Astrocyte (in vitro differentiated cells and primary cell): ENCODE measurements around the gene EIF4EBP2. TPM values are rescaled to one million over a fixed set of nuclear protein-coding genes. Genes with fewer than 3 reads are reported as not detected.

Experiments used
- DNase-seq: peaks from one replicate; pipeline ENCODE4 v3.0.0-alpha.2; 2010; ENCODE audit warnings: low read depth
- FAIRE-seq: peaks from 2 replicates; lab custom pipeline; 2011; peaks lifted over from hg19 to GRCh38; lab: Jason Lieb, UNC
- H2AFZ ChIP-seq: 2 replicates; pipeline ENCODE4 v1.6.0; 2012; ENCODE audit warnings: low read depth, low read length, inconsistent platforms
- H3K27ac ChIP-seq: 2 replicates; pipeline ENCODE4 v1.5.1; 2011; ENCODE audit warnings: low read depth, low read length, inconsistent platforms
- H3K27me3 ChIP-seq: 2 replicates; pipeline ENCODE4 v1.6.0; 2011; ENCODE audit warnings: low read length, inconsistent platforms; ENCODE audit not compliant: insufficient read depth
- H3K36me3 ChIP-seq: 2 replicates; pipeline ENCODE4 v1.5.1; 2011; ENCODE audit warnings: low read length, inconsistent platforms; ENCODE audit not compliant: insufficient read depth
- H3K4me1 ChIP-seq: 2 replicates; pipeline ENCODE4 v1.5.1; 2011; ENCODE audit warnings: low read length, inconsistent platforms; ENCODE audit not compliant: insufficient read depth
- H3K4me2 ChIP-seq: 2 replicates; pipeline ENCODE4 v1.6.0; 2012; ENCODE audit warnings: low read length, inconsistent platforms
- H3K4me3 ChIP-seq: 2 replicates; pipeline ENCODE4 v1.5.1; 2011; ENCODE audit warnings: low read depth, mild to moderate bottlenecking, low read length, inconsistent platforms; ENCODE audit not compliant: insufficient read depth
- H3K79me2 ChIP-seq: 2 replicates; pipeline ENCODE4 v1.6.0; 2012; ENCODE audit warnings: mild to moderate bottlenecking, low read length, inconsistent platforms; ENCODE audit not compliant: insufficient read depth
- H3K9ac ChIP-seq: 2 replicates; pipeline ENCODE4 v1.6.0; 2012; ENCODE audit warnings: mild to moderate bottlenecking, low read length, inconsistent platforms
- H3K9me3 ChIP-seq: 2 replicates; pipeline ENCODE4 v1.5.1; 2012; ENCODE audit warnings: low read depth, mild to moderate bottlenecking, low read length, inconsistent platforms; ENCODE audit not compliant: insufficient read depth
- H4K20me1 ChIP-seq: 2 replicates; pipeline ENCODE4 v1.6.0; 2012; ENCODE audit warnings: low read length, inconsistent platforms; ENCODE audit not compliant: insufficient read depth
- H3K27ac Mint-ChIP-seq: one replicate; pipeline ENCODE4 v1.8.0; 2021; ENCODE audit warnings: mild to moderate bottlenecking, mixed read lengths; ENCODE audit not compliant: unreplicated experiment
- H3K27me3 Mint-ChIP-seq: one replicate; pipeline ENCODE4 v1.8.0; 2021; ENCODE audit warnings: low read depth, mixed read lengths; ENCODE audit not compliant: unreplicated experiment
- H3K36me3 Mint-ChIP-seq: one replicate; pipeline ENCODE4 v1.8.0; 2021; ENCODE audit warnings: low read depth, mixed read lengths; ENCODE audit not compliant: unreplicated experiment
- H3K4me1 Mint-ChIP-seq: one replicate; pipeline ENCODE4 v1.8.0; 2021; ENCODE audit warnings: low read depth, mixed read lengths; ENCODE audit not compliant: unreplicated experiment
- H3K4me3 Mint-ChIP-seq: one replicate; pipeline ENCODE4 v1.8.0; 2021; ENCODE audit warnings: mild to moderate bottlenecking, moderate library complexity, mixed read lengths; ENCODE audit not compliant: unreplicated experiment
- H3K9me3 Mint-ChIP-seq: one replicate; pipeline ENCODE4 v1.8.0; 2021; ENCODE audit warnings: mild to moderate bottlenecking, mixed read lengths; ENCODE audit not compliant: unreplicated experiment
- CTCF ChIP-seq: IDR thresholded peaks from 2 replicates; pipeline ENCODE4 v1.5.1; 2011; ENCODE audit warnings: low read depth, mild to moderate bottlenecking, inconsistent platforms, low read length, moderate library complexity; ENCODE audit not compliant: insufficient read depth
- EZH2 ChIP-seq: IDR thresholded peaks from 2 replicates; pipeline ENCODE4 v1.6.1; 2012; ENCODE audit warnings: mild to moderate bottlenecking, low read length, inconsistent platforms; ENCODE audit not compliant: insufficient read depth
- total RNA-seq: library from RNA; stranded (reverse); gene quantifications from 2 replicates; pipeline ENCODE4 v1.2.1, GENCODE V29; 2021

Gene EIF4EBP2
- total RNA-seq, 1 donor from 2014 or later, result 74.0 TPM

- no peaks in the 10 kb centered on the region for H3K4me1 Mint-ChIP-seq
- no peaks in the 10 kb centered on the region for H3K36me3 ChIP-seq
- H4K20me1 ChIP-seq, result peaks cover 4% of the 10 kb centered on the region
- no peaks in the 10 kb centered on the region for H3K79me2 ChIP-seq
- H2AFZ ChIP-seq, result no peak overlapping the region
- TF ChIP-seq EZH2 (no peak), CTCF (no peak)
- no peak overlapping the region for H3K4me3 ChIP-seq
- no peak overlapping the region for H3K27ac ChIP-seq
- FAIRE-seq, result no peak
- no peak overlapping the region for H3K4me2 ChIP-seq
- H3K27me3 Mint-ChIP-seq, result peaks cover 50% of the 10 kb centered on the region
- H3K27me3 ChIP-seq, result peaks cover 10% of the 10 kb centered on the region
- H3K9ac ChIP-seq, result no peak overlapping the region
- H3K4me3 Mint-ChIP-seq, result no peak overlapping the region
- no peaks in the 10 kb centered on the region for H3K4me1 ChIP-seq
- peaks cover 1% of the 10 kb centered on the region for H3K9me3 Mint-ChIP-seq
- DNase-seq, result no peak
- no peaks in the 10 kb centered on the region for H3K36me3 Mint-ChIP-seq
- H3K9me3 ChIP-seq, result no peaks in the 10 kb centered on the region
- H3K27ac Mint-ChIP-seq, result no peak overlapping the region
These were observed 61.3 kb downstream of the EIF4EBP2 start for GRCh38 chr10:70465278-70465677.

- FAIRE-seq, result no peak
- H2AFZ ChIP-seq, result no peak overlapping the region
- no peaks in the 10 kb centered on the region for H3K4me1 ChIP-seq
- TF ChIP-seq EZH2, result no peak
- TF ChIP-seq CTCF, result no peak
- H4K20me1 ChIP-seq, result peaks cover 4% of the 10 kb centered on the region
- Mint-ChIP-seq H3K27ac (no peak overlapping the region), H3K4me1 (no peaks in the 10 kb centered on the region), H3K27me3 (peaks cover 47% of the 10 kb centered on the region), H3K4me3 (no peak overlapping the region), H3K9me3 (no peaks in the 10 kb centered on the region), H3K36me3 (no peaks in the 10 kb centered on the region)
- no peaks in the 10 kb centered on the region for H3K36me3 ChIP-seq
- no peak overlapping the region for H3K4me2 ChIP-seq
- H3K27me3 ChIP-seq, result peaks cover 10% of the 10 kb centered on the region
- H3K9ac ChIP-seq, result no peak overlapping the region
- no peaks in the 10 kb centered on the region for H3K79me2 ChIP-seq
- H3K4me3 ChIP-seq, result no peak overlapping the region
- no peak for DNase-seq
- H3K9me3 ChIP-seq, result no peaks in the 10 kb centered on the region
- H3K27ac ChIP-seq, result no peak overlapping the region
These were observed 61.9 kb downstream of the EIF4EBP2 start for GRCh38 chr10:70465832-70466231.

- FAIRE-seq (no peak), DNase-seq (no peak)
- no peaks in the 10 kb centered on the region for H3K4me1 Mint-ChIP-seq
- Histone ChIP-seq H3K36me3 (no peaks in the 10 kb centered on the region), H3K9me3 (no peaks in the 10 kb centered on the region), H3K4me2 (no peak overlapping the region), H3K9ac (no peak overlapping the region), H3K27ac (no peak overlapping the region), H4K20me1 (no peaks in the 10 kb centered on the region), H3K4me3 (no peak overlapping the region), H2AFZ (no peak overlapping the region), H3K79me2 (no peaks in the 10 kb centered on the region), H3K4me1 (no peaks in the 10 kb centered on the region), H3K27me3 (peaks cover 10% of the 10 kb centered on the region)
- peaks cover 48% of the 10 kb centered on the region for H3K27me3 Mint-ChIP-seq
- no peak overlapping the region for H3K27ac Mint-ChIP-seq
- TF ChIP-seq CTCF, result no peak
- no peak for TF ChIP-seq EZH2
- no peaks in the 10 kb centered on the region for H3K36me3 Mint-ChIP-seq
- H3K9me3 Mint-ChIP-seq, result no peaks in the 10 kb centered on the region
- no peak overlapping the region for H3K4me3 Mint-ChIP-seq
These were observed 63.0 kb downstream of the EIF4EBP2 start for GRCh38 chr10:70466951-70467350.
